NCI-H2081 treated with DMSO at 0.1 percent for 48 hours (cell line): Measurements from ENCODE around the gene RBM20.

ENCODE experiments used
- DNase-seq: peaks from one replicate; lab custom pipeline; 2025; lab: John Stamatoyannopoulos, UW

RBM20 gene

DNA sequence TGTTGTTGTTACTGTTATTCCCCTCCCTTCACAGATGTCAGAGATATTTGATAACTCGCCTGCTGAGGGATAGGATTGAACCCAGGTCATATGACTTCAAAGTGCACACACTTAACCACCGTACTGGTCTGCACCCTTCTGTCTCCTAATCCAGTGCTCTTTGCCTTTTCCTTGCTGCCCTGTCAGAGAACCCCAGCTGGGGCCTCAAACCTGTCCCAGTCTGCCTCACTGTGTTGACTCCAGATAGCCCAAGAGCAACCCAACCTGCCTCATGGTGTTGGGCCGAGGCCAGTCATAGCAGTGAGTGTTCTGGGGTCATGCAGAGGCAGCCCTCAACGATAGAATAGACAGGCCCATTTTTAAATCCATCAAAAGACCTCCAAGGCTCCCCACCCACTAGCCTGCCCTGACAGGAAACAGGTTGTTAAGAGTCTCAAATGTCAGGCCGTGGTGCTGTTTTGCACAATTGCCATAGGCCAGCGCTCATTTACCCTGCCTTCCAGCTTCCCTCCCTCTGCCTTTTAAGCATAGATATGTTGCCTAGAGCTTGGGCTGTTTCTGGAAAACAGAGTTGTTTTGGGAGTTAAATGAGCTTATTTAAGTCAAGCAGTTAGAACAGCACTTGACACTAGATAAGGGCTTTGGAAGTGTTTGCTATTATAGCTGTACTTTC, 190.6 kb downstream of the RBM20 start:
- DNase-seq: no peak

- DNase-seq: no peak
Observed at GRCh38 chr10:110835841-110836240, 191.7 kb downstream of the RBM20 start.

DNA sequence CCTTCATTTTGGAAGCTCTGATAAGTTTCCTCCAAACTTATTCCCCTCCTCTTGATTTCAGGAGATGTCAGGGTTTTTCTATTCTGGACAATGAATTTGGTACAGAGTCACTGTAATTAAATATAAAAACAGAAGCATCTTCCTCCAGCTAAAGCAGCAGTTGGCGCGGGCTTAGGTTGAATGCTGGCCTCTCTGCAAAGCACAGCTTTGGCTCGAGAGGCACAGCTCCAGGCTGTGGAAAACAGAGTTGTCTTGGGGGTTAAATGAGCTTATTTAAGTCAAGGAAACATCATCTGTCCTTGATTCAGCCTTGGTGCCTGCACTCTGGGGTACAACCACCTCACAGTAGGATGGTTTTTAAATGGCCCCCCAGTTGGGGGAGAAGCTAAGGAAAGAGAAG, 192.6 kb downstream of the RBM20 start:
- no peak for DNase-seq

DNA sequence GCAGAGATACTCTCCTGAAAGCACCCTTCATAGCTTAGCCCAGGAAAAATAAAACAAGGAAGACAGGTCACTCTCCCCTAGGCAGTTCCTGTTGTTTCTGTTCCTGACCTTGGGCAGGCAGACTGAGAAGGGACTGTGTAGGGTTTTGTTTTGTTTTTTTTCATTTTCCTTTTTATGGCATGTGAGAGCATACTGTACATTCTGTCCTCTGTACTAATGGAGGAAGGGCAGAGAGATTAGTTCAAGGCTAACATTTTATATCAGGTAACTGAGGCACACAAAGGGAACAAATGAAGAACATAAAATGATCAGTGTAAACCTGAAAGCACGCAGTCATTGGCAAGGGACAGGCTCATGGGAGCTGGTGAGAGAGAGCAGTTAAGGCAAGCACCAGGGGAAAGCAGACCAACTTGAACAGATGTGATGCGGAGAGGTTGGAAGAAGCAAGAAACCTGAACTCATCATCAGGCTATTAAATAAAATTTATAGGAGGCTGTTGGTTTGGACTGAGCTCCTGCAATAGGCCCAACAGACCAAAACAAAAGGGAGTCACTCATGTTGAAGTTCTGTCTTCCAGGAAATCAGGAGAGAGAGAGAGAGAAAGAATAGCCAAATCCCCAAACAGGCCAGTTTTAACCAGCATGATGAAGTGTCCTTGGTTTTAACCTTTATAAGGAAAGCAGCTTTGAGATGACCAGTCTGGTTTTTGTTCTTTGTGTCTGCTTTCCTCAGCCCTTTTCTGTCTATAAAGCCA, 193.5 kb downstream of the RBM20 start:
- no peak for DNase-seq

DNA sequence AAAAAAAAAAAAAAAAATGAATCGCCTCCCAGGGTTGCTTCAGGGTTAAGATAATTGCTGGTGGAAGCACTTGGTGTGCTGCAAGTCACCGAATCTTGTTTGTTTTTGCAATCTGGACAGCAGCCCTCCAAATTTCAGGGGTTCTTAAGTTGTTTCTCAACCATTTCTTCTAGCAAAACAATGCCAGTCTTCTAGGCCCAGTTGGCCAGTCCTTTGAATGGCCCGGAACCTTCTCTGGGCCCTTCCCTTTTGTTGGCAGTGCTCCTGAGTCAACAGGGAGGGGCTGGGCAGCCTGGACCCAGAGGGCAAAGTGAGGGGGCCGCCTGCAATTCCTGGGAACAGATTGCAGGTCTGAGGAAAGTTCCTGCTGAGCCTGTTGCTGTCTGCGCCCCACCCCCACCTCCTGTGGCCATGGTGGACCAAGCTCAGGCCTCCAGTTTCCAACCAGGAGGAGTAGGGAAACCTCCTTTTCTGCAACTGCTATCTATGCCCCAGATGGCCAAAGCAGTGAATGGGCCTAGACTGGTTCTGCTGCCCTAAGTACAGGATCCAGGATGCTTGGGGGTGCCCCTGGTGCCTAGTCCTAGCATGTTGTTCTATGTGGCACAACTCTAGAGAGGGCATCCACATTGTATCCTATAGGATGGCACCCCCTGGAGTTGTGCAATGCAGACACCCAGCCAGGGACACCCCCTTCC, 196.2 kb downstream of the RBM20 start:
- DNase-seq: no peak

DNA sequence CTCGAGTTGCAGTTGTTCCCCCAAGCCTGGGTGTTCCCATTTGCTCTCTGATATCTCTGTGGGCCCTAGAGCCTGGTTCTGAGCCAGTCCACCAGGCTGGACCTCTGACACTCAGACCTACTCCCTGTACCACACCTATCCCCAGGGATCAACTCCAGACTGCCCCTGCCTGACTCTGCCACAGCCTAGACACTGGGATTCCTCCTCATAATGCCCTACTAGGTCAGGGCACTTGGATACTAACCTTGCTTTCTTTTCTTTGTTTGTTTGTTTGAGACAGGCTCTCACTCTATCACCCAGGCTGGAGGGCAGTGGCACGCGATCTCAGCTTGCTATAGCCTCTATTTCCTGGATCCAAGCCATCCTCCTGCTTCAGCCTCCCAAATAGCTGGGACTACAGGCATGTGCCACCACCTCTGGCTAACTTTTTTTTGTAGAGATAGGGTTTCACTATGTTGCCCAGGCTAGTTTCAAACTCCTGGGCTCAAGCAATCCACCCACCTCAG, 196.8 kb downstream of the RBM20 start:
- DNase-seq: no peak

GRCh38 chr10:110841767-110842267, 197.7 kb downstream of the RBM20 start:
- no peak for DNase-seq

- no peak for DNase-seq
Observed at GRCh38 chr10:110842326-110842904, 198.3 kb downstream of the RBM20 start.

DNA sequence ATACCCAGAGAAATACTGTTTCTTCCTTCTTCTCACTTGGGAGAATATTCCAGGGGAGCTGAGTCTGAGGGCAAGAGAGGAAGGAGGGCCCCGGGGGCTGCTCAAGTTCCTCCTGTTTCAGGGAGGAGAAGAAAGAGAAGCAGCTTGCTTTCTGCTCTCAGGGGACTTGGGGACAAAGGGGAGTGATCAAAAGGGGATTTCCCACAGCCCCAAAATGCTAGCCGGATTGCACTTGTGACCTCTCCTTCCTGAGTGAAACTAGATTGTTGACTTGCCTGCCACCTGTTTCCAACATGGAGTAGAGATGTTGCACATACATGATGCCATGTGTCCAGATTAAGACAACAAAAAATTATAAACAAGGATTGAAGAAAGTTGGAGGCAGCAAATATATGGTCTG, 198.9 kb downstream of the RBM20 start:
- no peak for DNase-seq

- no peak for DNase-seq
Observed at GRCh38 chr10:110843796-110844616, 199.9 kb downstream of the RBM20 start.

DNA sequence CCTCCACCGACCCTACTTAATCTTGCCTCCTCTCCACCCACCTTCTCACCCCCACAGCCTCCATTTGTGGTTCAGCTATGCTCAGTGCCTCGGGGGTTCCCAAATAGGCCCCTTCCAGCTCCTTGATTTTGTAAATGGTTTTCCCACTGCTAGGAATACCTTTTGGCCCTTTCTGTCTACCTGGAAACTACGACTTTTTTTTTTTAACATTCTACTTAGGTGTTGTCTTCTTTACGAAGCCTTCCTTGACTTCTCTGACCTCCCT, 200.4 kb downstream of the RBM20 start:
- DNase-seq: no peak

DNA sequence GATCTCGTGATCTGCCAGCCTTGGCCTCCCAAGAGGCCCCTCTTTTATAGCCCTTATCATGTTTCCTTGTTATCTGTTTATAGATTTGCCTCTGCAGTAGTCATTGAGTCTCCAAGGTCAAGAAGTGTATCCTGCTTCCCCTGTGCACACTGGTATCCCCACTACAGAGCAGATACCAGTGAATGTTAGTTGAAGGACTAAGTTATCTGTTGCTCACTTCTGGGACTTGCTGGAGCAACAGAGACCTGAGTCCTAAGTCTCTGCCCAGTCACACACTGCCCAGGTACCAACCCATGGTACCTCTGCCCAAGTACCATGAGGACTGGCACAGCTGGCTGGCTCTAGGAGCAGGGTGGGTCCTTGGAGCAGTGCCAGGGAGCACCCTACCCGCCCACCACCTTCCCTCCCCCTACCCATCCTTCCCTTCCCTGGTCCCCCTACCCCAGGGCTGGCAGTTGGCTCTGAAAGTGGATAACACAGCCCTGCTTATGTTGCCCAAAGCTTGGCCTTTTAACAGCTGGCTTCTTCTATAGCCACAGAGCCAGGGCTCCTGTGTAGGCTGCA, 201.1 kb downstream of the RBM20 start:
- DNase-seq: no peak

- no peak for DNase-seq
Observed at GRCh38 chr10:110845756-110846620, 201.9 kb downstream of the RBM20 start.

DNA sequence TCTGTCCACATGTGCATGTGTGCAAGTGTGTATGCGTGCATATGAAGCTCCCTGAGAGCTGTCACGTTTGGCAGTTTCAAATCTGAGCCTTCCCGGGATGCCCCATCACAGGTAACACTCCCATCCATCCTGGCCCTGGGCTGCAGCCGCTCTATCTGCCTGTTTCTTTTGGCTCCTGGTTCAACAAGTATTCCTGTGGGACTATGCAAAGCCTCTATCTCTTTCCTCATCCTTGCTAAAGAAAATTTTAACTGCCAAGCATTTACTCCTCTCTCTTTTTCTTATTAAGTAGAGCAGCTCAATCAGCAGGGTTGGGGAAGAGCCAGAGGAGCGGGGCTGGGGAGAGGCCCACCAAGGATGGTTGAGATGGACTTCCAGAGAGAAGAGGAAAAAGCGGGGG, 203.2 kb downstream of the RBM20 start:
- no peak for DNase-seq

- no peak for DNase-seq
Observed at GRCh38 chr10:110848106-110848505, 204.0 kb downstream of the RBM20 start.

- no peak for DNase-seq
Observed at GRCh38 chr10:110850099-110850498, 206.0 kb downstream of the RBM20 start.

- no peak for DNase-seq
Observed at GRCh38 chr10:110851020-110851612, 207.0 kb downstream of the RBM20 start.

DNA sequence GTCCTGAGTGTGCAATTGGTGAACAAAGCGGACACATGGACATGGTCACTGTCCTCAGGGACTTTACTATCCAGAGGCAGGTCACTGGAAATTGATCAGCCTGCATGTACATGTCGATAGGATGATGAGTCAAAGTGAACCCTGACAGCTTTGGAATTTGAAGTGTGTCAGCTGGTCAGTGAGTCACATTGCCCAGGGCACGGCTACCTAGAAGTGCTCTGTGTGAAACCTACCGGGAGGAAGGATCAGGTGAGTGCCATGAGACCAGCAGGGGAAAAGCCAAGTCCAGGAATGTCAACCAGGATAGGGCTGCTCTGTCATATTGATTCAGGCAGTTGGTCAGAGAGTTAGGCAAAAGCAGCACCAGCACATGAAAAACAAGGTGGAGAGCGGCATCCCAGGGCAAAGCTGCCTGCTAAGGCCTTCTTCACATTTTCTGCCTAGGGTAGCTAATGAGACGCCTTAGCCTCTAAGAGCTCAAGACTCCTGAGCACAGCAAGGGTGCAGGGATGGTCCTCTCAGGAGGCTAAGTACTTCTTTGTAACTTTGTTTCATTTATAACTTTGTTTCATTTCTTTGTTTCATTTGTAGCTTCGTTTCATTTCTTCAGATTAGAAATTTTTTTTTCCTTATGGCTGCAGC, 208.2 kb downstream of the RBM20 start:
- DNase-seq: no peak

DNA sequence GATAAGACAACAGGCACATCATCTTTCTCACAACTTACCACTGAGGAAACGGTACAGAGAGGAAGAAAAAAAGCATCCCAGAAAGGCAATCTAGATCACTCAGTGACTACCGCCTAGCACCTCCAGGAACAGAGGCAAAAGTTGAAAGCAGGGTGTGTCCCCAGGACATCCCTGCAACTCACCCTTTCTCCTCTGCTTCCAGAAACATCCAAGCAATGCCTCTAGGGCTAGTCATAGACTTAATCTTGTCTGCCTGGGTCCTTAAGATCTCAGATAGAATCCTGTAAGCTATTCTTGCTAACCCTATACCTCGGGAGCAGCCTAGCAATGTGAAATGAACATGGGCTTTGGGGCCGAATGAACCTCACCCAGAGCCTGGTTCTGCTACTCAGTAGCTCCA, 208.8 kb downstream of the RBM20 start:
- DNase-seq: no peak
